ENCODE measurements around the gene TUBA4B. TPM values are rescaled to one million over a fixed set of nuclear protein-coding genes. Genes with fewer than 3 reads are reported as not detected.

Gene TUBA4B
- 0.08 TPM in 1 of 2 replicates, not detected in the other for total RNA-seq (2014; rRNA removed; shearing (Covaris generic))

DNA sequence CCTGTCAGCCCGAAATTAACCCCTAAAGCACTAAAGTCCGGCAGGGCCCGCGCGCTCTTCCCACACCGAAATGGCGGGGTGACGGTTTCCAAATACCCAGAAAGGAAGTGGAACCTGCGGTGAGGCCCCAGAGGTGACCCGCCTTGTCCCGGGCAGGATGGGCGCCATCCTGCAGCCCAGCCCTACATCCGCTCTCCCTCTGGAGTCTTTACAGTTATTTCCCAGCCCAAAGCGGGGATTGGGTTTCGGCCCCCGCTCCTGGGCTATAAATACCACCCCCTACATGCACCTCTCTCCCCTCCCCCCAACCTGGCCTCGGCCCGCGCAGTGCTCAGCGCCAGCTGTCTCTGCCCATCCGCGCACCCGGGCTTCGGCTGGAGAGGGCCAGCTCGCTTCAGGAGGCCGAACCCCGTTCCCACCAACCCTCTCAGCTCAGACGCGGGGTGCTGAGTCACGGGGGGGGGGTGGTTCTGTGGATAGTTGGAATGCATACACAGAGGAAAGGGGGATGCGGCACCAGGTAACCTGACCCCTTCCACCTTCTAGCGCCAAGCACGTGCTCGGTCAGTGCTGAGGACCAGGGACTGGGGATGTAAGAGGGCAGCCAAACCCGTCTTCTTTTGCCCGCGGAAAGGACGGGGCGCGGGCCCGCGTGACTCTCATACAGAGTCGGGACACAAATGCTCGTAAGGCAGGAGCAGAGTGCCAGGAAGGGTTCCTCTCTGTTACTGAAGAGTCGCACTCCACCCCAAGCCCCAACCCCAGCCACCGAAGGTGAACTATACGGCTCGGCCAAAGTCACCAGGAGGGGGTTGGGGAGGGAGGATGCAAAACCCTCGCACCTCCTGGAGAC, at the start of gene TUBA4B:
TSS of gene TUBA4B (plus strand) at position 344 of the 853 bp plus-strand sequence. CDS start at position 509, 165 bp downstream.
- peak within 1 kb of the TSS; percentile 80 for H3K27ac ChIP-seq
- DNase-seq = peak; percentile 95

DNA sequence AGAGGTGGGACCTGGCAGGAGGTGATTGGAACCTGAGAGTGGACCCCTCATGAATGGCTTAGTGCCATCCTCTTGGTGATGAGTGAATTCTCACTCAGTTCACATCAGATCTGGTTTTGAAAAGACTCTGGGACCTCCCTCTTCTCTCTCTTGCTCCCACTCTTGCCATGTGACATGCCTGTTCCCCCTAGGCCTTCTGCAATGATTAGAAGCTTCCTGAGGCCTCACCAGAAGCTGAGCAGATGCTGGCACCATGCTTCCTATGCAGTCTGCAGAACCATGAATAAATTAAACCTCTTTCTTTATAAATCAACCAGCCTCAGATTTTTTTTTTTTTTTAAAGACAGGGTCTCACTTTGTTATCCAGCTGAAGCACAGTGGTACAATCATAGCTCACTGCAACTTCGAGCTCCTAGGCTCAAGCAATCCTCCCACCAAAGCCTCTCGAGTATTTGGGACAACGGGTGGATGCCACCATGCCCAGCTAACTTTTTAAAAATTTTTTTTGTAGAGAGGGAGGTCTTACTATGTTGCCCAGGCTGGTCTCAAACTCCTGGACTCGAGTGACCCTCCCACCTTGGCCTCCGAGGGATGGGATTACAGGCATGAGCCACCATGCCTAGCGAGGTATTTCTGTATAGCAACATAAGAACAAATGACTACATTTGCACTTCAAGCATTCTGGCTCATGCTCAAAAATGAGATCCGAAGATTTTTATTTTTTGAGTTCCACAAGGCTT, 48.4 kb upstream of the TUBA4B start:
- no peak for DNase-seq
- Histone ChIP-seq H3K4me1 (no peaks in the 10 kb centered on the region), H3K27me3 (no peaks in the 10 kb centered on the region), H3K36me3 (0 out of 2 replicates have a peak, but pooled peaks cover 2% of the 10 kb centered on the region), H3K9me3 (replicated peaks) (no peaks in the 10 kb centered on the region), H3K27ac (no peak overlapping the region), H3K4me3 (no peak overlapping the region)

More for the DNA sequence above, at the start of gene TUBA4B:
- peaks cover 31% of the 10 kb centered on the region for H3K4me1 ChIP-seq
- peaks cover 4% of the 10 kb centered on the region; the same call in 1 of the 2 replicates for H3K27me3 ChIP-seq
- no peaks in the 10 kb centered on the region for H3K9me3 ChIP-seq (replicated peaks)
- peak within 1 kb of the TSS; percentile 68 for H3K4me3 ChIP-seq
- peaks cover 3% of the 10 kb centered on the region for H3K36me3 ChIP-seq

- H3K9me3 ChIP-seq (replicated peaks) = no peaks in the 10 kb centered on the region
- no peak for DNase-seq
- H3K27ac ChIP-seq = no peak overlapping the region
- H3K4me1 ChIP-seq = no peaks in the 10 kb centered on the region
- no peaks in the 10 kb centered on the region for H3K27me3 ChIP-seq
- H3K4me3 ChIP-seq = no peak overlapping the region
- peaks cover 2% of the 10 kb centered on the region; the same call in 1 of the 2 replicates for H3K36me3 ChIP-seq
These were observed 47.9 kb upstream of the TUBA4B start for GRCh38 chr2:219205165-219205538.

DNA sequence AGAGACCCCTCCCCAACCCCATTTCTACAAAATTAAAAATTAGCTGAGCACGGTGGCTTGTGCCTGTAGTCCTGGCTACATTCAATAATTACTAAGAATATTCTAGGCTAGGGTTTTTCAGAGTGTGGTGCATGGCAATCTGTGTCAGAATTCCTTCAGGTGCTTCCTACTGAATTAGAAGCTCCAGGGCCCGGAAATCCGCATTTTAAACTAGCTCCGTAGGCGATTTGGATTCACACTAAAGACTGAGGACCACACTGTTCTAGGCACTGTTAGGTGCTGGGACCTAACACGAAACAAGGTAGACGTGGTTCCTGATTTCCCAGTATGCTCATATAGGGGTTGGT, 47.1 kb upstream of the TUBA4B start:
- peaks cover 2% of the 10 kb centered on the region; the same call in 1 of the 2 replicates for H3K36me3 ChIP-seq
- DNase-seq = no peak
- peak overlapping the region; percentile 64 for H3K4me3 ChIP-seq
- no peaks in the 10 kb centered on the region for H3K9me3 ChIP-seq (replicated peaks)
- no peak overlapping the region for H3K27ac ChIP-seq
- no peaks in the 10 kb centered on the region for H3K4me1 ChIP-seq
- no peaks in the 10 kb centered on the region for H3K27me3 ChIP-seq

GRCh38 chr2:219206328-219207133, 46.5 kb upstream of the TUBA4B start, which contains the start of gene ZFAND2B:
Gene ZFAND2B, plus strand, starts transcription at chr2:219206782. Its CDS starts 206 bp downstream, at chr2:219206988.
- no peaks in the 10 kb centered on the region for H3K9me3 ChIP-seq (replicated peaks)
- H3K4me1 ChIP-seq = no peaks in the 10 kb centered on the region
- H3K36me3 ChIP-seq = peaks cover 2% of the 10 kb centered on the region; the same call in 1 of the 2 replicates
- H3K27me3 ChIP-seq = no peaks in the 10 kb centered on the region
- no peak within 1 kb of the TSS for H3K27ac ChIP-seq
- DNase-seq = peak; percentile 92 to 94
- H3K4me3 ChIP-seq = peak within 1 kb of the TSS; percentile 64

GRCh38 chr2:219207134-219207883, 45.7 kb upstream of the TUBA4B start:
- no peaks in the 10 kb centered on the region for H3K4me1 ChIP-seq
- H3K27me3 ChIP-seq = no peaks in the 10 kb centered on the region
- H3K27ac ChIP-seq = no peak overlapping the region
- H3K9me3 ChIP-seq (replicated peaks) = no peaks in the 10 kb centered on the region
- H3K36me3 ChIP-seq = peaks cover 2% of the 10 kb centered on the region; the same call in 1 of the 2 replicates
- no peak for DNase-seq
- peak overlapping the region; percentile 64 for H3K4me3 ChIP-seq

- Histone ChIP-seq H3K4me1 (no peaks in the 10 kb centered on the region), H3K27ac (no peak overlapping the region), H3K4me3 (no peak overlapping the region), H3K36me3 (peaks cover 9% of the 10 kb centered on the region; the same call in 1 of the 2 replicates), H3K9me3 (replicated peaks) (no peaks in the 10 kb centered on the region), H3K27me3 (no peaks in the 10 kb centered on the region)
- peak in 1 of 2 experiments; percentile 34 for DNase-seq
These were observed 44.9 kb upstream of the TUBA4B start for GRCh38 chr2:219207884-219208740.

- peaks cover 23% of the 10 kb centered on the region for H3K36me3 ChIP-seq
- no peak overlapping the region for H3K27ac ChIP-seq
- no peak for DNase-seq
- H3K27me3 ChIP-seq = no peaks in the 10 kb centered on the region
- no peaks in the 10 kb centered on the region for H3K4me1 ChIP-seq
- H3K9me3 ChIP-seq (replicated peaks) = no peaks in the 10 kb centered on the region
- H3K4me3 ChIP-seq = no peak overlapping the region
These were observed 43.5 kb upstream of the TUBA4B start for GRCh38 chr2:219209236-219210195.

DNA sequence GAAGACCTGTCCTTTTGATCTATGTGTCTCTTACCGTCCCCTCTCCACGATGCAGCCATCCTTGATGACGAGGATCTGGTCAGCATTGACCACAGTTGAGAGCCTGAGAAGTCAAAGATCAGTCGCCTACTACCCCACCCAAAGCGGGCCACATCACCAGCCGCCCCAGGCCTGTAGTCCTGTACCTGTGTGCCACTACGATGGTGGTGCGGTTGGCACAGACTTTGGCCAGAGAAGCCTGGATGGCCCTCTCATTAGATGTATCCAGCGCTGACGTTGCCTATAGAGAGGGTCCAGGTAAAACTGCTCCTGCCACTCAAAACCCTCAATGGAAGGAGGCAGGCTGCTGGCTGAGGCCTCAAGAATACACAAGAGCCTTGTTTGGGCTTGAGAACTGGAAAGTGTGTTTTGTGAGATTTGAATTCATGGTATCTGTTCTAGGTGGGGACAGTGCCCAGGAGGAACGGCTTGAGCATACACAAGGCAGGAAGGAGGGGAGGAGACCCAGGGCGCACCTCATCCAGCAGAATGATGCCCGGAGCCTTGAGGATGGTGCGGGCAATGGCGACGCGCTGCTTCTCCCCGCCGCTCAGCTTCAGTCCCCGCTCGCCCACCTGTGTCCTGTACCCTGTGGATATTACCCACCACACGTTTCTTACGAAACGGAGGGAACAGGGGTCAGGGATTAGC, 42.7 kb upstream of the TUBA4B start:
- no peak for DNase-seq
- no peak overlapping the region for H3K4me3 ChIP-seq
- no peaks in the 10 kb centered on the region for H3K9me3 ChIP-seq (replicated peaks)
- H3K36me3 ChIP-seq = peaks cover 30% of the 10 kb centered on the region
- no peaks in the 10 kb centered on the region for H3K4me1 ChIP-seq
- no peaks in the 10 kb centered on the region for H3K27me3 ChIP-seq
- no peak overlapping the region for H3K27ac ChIP-seq

DNA sequence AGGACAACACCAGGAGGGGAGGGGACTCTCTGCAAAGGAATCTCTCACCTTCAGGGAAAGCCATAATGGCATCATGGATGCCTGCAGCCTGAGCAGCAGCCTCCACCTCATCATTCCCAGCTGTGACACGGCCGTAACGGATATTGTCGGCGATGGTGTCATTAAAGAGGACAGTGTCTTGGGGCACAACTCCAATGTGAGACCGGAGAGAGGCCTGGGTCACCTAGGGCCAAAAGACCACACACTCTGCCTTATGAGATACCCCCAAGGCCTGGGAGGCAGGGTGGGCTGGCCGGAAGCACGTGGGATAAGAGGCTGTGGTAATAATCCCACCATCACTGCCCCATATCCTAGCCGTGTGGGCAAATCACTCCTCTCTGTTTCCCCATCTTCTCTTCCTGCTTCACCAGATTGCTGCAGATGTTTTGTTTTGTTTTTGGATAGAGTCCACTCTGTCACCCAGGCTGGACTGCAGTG, 42.1 kb upstream of the TUBA4B start:
- H3K4me1 ChIP-seq = no peaks in the 10 kb centered on the region
- peaks cover 30% of the 10 kb centered on the region for H3K36me3 ChIP-seq
- no peaks in the 10 kb centered on the region for H3K27me3 ChIP-seq
- no peak for DNase-seq
- no peak overlapping the region for H3K27ac ChIP-seq
- no peak overlapping the region for H3K4me3 ChIP-seq
- no peaks in the 10 kb centered on the region for H3K9me3 ChIP-seq (replicated peaks)

DNA sequence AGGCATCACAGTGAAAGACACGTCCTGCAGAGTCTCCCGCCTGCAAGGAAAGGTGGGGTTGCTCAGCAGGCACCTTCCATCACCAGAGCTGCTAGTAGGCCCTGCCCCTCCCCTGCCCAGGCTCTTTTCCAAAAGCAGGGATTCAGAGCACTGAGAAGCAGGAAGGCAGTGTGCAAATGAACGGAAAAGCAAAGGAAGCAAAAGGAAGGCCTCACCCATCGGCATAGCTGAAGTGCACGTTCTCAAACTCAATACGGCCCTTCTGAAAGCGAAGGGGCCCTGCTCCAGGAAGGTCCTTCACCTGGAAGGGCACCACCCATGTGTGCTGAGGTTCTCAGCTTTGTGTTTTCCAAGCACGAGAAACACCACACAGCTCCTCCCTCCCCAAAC, 40.0 kb upstream of the TUBA4B start:
- H3K36me3 ChIP-seq = peaks cover 30% of the 10 kb centered on the region
- H3K27ac ChIP-seq = no peak overlapping the region
- no peaks in the 10 kb centered on the region; the same call in 1 of the 2 replicates for H3K4me1 ChIP-seq

More for the DNA sequence above, 40.0 kb upstream of the TUBA4B start:
- Histone ChIP-seq H3K9me3 (replicated peaks) (no peaks in the 10 kb centered on the region), H3K27me3 (no peaks in the 10 kb centered on the region), H3K4me3 (no peak overlapping the region)
- DNase-seq = no peak

All from SJCRH30 (cell line).